Astrocyte of the spinal cord (primary cell): ENCODE measurements around the gene ATOH1.

Experiments used
- DNase-seq: peaks from one replicate; pipeline ENCODE4 v3.0.0; 2011; ENCODE audit warnings: low read depth, low spot score
- H3K4me3 ChIP-seq: 2 replicates; pipeline ENCODE4 v1.5.1; 2011; ENCODE audit warnings: low read depth, mild to moderate bottlenecking, low read length, moderate library complexity
- in situ Hi-C: cut with HindIII; loops from 2 replicates; pipeline ENCODE4 v1.10.0; 2017; ENCODE audit warnings: low sequenced_read_pairs
- TF ChIP-seq, protein P1 (sequence below): IDR thresholded peaks from 2 replicates; pipeline ENCODE4 v1.5.1; 2012; ENCODE audit warnings: low read depth, mild to moderate bottlenecking, low read length, inconsistent platforms

The ATOH1 gene

DNA sequence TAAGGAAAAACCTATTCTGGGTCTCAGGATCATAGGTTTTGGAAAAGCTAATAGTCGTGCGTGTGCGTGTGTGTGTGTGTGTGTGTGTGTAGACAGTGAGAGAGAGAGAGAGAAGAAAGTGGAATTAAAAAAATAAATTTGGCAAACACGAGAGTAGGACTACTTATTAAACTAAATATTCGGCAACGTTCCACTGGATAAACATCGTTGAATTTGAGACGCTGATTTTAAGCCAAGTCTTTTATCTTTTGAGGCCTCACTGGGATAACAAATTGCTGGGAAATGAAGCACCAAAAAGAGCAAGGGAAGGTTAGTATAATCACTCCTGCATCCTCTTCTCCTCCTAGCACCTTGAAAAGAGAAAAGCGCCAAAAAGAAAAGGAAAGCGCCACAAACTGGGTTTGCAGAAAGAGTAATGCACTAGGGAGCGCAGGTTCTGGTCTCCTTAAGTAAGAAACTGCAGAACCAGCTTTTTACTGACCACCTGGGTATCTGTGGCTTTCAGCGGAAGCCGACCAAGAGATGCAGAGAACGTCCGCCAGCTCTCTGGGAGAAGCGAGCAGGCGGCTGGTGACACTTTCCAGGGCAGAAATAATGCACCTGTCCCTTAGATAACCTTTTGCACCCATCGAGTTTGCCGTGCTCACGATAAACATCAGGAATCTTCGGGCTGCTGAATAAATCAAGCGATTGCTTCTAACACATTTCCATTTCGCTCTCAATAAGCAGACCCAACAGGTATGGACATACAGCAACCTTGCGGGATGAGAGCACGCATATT lies 3.4 kb downstream of the ATOH1 start:
- no peak for DNase-seq
- no peak overlapping the region for H3K4me3 ChIP-seq
- TF ChIP-seq, protein P1, sequence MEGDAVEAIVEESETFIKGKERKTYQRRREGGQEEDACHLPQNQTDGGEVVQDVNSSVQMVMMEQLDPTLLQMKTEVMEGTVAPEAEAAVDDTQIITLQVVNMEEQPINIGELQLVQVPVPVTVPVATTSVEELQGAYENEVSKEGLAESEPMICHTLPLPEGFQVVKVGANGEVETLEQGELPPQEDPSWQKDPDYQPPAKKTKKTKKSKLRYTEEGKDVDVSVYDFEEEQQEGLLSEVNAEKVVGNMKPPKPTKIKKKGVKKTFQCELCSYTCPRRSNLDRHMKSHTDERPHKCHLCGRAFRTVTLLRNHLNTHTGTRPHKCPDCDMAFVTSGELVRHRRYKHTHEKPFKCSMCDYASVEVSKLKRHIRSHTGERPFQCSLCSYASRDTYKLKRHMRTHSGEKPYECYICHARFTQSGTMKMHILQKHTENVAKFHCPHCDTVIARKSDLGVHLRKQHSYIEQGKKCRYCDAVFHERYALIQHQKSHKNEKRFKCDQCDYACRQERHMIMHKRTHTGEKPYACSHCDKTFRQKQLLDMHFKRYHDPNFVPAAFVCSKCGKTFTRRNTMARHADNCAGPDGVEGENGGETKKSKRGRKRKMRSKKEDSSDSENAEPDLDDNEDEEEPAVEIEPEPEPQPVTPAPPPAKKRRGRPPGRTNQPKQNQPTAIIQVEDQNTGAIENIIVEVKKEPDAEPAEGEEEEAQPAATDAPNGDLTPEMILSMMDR: no peak
- in situ Hi-C loops: no loop called here

DNA sequence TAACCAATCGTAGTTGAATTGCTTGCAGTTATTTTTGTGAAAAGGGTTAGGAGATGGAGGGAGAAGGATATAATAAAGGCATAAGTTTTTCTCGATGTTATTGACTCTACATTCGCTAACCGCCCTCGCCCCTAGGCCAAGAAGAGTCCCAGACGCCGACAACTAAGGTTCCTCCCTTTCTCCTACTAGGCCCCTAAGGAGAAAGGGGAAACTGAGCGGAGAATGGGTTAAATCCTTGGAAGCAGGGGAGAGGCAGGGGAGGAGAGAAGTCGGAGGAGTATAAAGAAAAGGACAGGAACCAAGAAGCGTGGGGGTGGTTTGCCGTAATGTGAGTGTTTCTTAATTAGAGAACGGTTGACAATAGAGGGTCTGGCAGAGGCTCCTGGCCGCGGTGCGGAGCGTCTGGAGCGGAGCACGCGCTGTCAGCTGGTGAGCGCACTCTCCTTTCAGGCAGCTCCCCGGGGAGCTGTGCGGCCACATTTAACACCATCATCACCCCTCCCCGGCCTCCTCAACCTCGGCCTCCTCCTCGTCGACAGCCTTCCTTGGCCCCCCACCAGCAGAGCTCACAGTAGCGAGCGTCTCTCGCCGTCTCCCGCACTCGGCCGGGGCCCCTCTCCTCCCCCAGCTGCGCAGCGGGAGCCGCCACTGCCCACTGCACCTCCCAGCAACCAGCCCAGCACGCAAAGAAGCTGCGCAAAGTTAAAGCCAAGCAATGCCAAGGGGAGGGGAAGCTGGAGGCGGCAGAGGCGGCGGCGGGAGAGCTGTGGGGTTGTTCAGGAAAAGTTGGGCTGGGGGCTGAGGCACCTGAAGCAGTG lies 5.9 kb downstream of the ATOH1 start:
- TF ChIP-seq, protein P1: no peak
- peak overlapping the region; percentile 17 for H3K4me3 ChIP-seq
- no peak for DNase-seq
- in situ Hi-C loops: no loop called here

DNA sequence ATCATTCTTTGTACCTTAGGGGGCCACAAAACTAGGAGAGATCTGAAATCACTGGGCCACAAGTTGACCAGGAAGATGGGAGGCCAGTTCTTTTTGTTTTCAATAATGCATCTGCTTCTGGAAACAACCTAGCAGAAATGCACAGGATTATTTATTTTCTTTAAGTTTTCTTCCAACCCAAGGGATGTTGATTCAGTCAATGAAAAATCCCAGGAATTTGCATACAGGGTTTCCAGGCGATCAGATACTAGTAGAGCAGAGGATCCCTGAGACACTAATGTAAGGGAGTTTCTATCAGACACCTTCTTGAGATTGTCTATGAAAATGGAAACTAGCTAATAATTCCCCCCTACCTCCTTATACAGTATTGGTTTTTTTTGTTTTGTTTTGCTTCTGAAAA lies 7.4 kb downstream of the ATOH1 start:
- DNase-seq: no peak
- TF ChIP-seq, protein P1: no peak
- in situ Hi-C loops: no loop called here
- no peak overlapping the region for H3K4me3 ChIP-seq

DNA sequence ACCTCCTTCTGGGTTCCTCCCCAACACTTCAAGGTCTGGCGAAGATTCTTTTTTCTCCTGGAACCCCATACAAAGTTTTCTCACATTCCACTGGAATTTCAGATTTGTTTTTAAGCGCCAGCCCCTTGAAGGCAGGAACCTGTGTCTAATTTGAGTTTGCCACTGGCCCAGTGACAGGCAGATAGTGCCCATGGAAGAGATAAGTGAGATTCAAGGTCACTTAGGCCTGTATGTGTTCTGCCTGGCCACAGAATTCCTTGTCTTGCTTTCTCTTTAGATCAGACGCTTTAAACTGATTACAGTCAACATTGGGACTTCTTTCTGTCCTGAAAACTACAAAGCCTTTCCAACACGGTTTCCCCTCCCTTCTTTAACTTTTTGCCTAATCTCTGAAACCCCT lies 11.2 kb downstream of the ATOH1 start:
- TF ChIP-seq, protein P1: no peak
- in situ Hi-C loops: no loop called here
- DNase-seq: no peak
- no peak overlapping the region for H3K4me3 ChIP-seq

DNA sequence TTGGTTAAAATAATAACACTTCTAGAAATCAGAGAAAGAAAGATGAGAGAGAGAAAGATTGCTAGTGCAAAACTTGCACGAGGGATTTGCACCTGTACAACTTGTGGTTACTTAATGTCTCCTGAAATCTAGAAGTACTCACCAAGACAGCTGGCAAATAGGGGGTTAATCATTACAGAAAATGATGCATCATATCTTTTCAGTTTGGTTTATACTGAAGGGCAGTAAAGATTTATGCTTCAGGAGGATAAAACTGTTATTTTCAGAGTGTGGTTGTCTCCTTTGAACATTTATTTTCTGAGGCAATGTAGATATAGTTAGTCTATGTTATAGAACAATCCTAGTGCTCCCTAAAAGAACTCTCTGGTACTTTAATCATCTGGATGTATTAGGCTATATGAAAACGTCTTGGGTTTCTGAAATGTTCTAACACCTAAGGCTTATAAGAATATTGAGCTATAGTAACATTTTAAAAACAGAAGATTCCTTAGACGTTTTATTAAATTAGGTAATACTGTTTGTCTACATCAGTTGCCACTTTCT lies 13.3 kb downstream of the ATOH1 start:
- in situ Hi-C loops: no loop called here
- DNase-seq: no peak
- TF ChIP-seq, protein P1: no peak
- no peak overlapping the region for H3K4me3 ChIP-seq

DNA sequence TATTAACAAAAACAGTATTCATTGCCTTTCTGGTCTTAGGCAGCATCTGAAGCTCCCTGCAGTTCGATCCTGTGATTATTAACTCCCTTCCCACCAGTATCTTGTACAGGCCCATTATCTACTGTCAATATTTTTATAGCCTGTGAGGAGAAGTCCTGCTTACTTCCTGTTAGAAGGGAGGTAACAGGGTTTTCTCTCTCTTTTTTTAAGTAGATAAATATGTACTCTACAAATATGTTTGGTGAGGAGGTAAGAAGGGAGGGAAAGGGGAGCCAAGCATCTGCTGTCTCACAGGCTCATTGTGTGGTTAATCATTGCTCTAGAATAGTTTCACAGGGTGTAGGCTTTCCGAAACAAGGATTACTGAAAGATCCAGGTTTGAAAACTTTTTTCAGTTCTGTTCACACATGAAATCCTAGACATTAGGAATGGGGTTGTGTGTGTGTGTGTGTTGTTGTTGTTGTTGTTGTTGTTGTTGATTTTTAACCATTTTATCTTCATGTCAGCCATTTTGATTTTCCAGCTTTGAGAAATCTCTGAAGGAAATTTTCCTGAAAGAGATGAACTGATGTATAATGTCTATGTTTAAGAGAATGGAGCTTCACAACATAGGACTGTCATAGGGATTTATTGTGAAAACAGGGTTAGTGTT lies 14.2 kb downstream of the ATOH1 start:
- TF ChIP-seq, protein P1: no peak
- no peak for DNase-seq
- no peak overlapping the region for H3K4me3 ChIP-seq
- in situ Hi-C loops: no loop called here
